Urothelium cell line (cell line): ENCODE measurements around the gene ARAP3.
"Not testable (repeated sequence)": the region's sequence is repeated elsewhere in the genome, so short reads cannot be mapped to it uniquely, and the experiment has no call there.

ENCODE experiments used
- DNase-seq: peaks from one replicate; pipeline ENCODE4 v3.0.0; 2011; ENCODE audit warnings: low spot score, mixed read lengths
- FAIRE-seq: peaks from 2 replicates; lab custom pipeline; 2011; peaks lifted over from hg19 to GRCh38; lab: Jason Lieb, UNC

The ARAP3 gene, protein sequence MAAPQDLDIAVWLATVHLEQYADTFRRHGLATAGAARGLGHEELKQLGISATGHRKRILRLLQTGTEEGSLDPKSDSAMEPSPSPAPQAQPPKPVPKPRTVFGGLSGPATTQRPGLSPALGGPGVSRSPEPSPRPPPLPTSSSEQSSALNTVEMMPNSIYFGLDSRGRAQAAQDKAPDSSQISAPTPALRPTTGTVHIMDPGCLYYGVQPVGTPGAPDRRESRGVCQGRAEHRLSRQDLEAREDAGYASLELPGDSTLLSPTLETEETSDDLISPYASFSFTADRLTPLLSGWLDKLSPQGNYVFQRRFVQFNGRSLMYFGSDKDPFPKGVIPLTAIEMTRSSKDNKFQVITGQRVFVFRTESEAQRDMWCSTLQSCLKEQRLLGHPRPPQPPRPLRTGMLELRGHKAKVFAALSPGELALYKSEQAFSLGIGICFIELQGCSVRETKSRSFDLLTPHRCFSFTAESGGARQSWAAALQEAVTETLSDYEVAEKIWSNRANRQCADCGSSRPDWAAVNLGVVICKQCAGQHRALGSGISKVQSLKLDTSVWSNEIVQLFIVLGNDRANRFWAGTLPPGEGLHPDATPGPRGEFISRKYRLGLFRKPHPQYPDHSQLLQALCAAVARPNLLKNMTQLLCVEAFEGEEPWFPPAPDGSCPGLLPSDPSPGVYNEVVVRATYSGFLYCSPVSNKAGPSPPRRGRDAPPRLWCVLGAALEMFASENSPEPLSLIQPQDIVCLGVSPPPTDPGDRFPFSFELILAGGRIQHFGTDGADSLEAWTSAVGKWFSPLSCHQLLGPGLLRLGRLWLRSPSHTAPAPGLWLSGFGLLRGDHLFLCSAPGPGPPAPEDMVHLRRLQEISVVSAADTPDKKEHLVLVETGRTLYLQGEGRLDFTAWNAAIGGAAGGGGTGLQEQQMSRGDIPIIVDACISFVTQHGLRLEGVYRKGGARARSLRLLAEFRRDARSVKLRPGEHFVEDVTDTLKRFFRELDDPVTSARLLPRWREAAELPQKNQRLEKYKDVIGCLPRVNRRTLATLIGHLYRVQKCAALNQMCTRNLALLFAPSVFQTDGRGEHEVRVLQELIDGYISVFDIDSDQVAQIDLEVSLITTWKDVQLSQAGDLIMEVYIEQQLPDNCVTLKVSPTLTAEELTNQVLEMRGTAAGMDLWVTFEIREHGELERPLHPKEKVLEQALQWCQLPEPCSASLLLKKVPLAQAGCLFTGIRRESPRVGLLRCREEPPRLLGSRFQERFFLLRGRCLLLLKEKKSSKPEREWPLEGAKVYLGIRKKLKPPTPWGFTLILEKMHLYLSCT (N-terminal part only)

GRCh38 chr5:141681695-141682641, at the start of gene ARAP3:
ARAP3 (minus strand) TSS chr5:141682230; CDS start chr5:141680486, 1,744 bp downstream.
- peak; percentile 75 for FAIRE-seq
- peak; percentile 85 for DNase-seq

- FAIRE-seq (no peak), DNase-seq (no peak)
These were observed 47.5 kb upstream of the ARAP3 start for GRCh38 chr5:141729387-141730006.

- FAIRE-seq = no peak
- no peak for DNase-seq
These were observed 43.9 kb upstream of the ARAP3 start for GRCh38 chr5:141725891-141726290.

DNA sequence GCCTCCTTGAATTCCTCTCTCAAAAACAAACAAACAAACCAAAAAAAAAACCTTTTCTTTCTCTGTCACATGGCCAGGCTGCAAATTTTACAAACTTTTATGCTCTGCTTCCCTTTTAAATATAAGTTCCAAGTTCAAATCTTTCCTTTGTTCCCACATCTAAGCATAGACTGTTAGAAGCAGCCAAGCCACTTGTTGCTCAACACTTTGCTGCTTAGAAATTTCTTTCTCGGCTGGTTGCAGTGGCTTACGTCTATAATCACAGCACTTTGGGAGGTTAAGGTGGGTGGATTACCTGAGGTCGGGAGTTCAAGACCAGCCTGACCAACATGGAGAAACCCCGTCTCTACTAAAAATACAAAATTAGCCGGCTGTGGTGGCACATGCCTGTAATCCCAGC, 43.1 kb upstream of the ARAP3 start:
- not testable (repeated sequence) for FAIRE-seq

GRCh38 chr5:141722266-141722665, 40.2 kb upstream of the ARAP3 start:
- DNase-seq (no peak), FAIRE-seq (no peak)

More for the DNA sequence above, 43.1 kb upstream of the ARAP3 start:
- not testable (repeated sequence) for DNase-seq

DNA sequence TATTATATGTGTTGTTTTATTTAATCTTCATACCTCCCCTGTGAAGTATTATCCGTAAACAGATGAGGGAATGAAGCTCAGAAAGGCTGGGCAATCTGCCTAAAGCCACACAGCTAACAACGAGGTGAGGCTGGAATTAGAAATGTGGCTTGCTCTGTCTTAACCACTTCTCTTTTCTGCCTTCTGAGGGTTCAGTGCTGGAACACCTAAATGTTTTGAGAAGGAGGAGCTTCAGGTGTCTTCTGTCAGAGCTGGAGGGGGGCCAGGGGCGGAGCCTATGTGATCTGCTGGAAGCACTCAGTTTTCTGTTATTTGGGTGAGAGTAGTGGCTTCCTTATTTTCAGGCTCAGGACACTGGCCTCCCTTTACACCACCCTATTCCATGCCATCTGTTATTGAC, 35.0 kb upstream of the ARAP3 start:
- no peak for FAIRE-seq

DNA sequence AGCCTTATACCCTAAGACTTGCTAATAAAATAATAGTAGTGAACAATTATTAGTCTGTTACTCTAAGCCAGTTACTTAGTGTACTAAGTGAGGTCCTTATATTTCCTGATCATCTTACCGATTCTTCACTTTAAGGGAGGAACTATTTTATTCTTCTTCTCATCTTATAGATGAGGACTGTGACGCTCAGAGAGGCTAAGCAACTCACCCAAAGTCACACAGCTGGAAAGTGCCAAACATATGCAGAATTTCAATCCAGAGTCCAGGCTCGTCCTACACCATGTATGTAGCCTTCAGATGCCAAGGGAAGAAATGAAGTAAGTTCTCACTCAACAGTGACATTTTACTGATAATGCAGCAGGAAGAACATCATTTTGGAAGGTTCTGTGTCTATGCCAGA, 34.4 kb upstream of the ARAP3 start:
- FAIRE-seq (no peak), DNase-seq (no peak)

More for the DNA sequence above, 35.0 kb upstream of the ARAP3 start:
- no peak for DNase-seq

DNA sequence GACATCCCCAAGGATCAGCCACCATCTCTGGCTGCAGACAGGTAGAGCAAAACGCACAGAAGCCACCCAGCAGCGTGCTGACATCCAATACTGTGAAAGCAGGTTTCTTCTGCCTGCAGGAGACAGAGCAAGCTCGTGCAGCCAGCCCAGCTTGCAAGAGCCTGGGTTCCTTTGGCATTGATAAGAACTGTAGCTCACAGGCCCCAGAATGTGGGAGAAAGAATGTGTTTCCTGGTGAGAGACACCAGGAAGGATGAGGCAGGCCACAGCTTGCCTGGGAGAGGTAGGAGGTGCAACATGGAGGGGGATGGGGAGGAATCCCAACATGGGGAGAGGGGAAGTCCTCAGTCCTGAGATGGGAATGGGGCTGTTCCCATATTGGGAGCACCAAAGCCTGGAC, 34.0 kb upstream of the ARAP3 start:
- FAIRE-seq = no peak
- no peak for DNase-seq

- DNase-seq = no peak
These were observed 33.4 kb upstream of the ARAP3 start for GRCh38 chr5:141715346-141715905.

GRCh38 chr5:141714542-141715310, 32.7 kb upstream of the ARAP3 start:
- DNase-seq (no peak), FAIRE-seq (no peak)

More at GRCh38 chr5:141715346-141715905, 33.4 kb upstream of the ARAP3 start:
- no peak for FAIRE-seq

DNA sequence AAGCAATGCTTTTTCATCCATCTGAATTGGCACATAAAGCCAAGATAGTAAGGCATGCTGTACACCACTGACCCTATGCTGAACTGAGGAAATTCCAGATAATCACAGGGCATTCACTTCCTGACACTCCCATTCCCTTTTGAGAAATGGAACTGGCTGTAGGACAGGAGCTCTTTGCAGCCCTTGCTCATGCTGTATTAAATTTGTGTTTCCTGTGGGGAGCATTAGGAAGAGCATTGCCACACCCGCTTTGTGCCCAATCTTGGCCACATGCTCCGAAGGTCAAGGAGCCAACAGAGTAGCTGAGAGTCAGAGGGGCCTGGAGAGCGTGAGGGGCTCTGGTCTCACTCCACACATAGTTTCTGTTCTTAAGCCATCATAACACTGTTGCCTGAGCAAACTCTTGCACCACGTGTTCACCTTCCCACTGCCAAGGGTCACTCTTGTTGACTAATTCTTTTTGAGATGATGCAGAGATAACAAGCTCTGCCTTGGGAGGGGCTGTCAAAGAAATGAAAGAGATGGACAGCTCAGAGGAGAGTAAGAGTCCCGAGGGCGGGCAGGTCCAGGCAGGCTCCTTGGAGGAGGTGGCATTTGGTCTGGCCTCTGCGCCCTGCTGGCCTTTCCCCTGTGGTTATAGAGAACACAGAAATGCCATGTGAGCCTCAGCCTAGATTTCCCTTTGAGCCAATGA, 31.7 kb upstream of the ARAP3 start:
- FAIRE-seq = no peak

GRCh38 chr5:141711687-141712086, 29.7 kb upstream of the ARAP3 start:
- DNase-seq (no peak), FAIRE-seq (no peak)

More for the DNA sequence above, 31.7 kb upstream of the ARAP3 start:
- DNase-seq = no peak

DNA sequence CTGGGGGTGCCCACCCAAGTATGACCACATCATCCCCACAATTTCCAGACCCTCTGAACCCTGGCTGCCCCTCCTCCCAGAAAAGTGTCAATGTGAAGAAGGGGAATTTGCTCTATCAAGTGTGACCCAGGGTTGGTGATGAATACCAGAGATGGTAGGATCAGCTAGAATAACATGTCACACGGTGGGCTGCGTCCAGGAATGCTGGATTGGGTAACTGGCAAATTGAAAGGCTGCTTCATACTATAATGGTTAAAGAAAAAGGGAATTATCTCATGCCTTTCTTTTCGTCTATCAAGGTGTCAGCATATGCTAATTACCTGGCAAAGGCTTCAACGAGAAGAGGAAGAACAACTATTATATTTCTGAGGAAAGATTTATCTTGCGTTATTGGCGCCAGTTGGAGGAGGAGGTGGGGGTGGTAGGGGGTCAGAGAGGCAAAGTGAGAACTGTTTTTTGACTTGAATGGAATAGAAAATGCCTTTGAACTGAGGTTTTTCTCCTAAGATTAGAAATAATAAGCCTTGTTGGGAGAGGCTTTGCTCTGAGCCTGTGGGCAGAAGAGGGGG, 27.8 kb upstream of the ARAP3 start:
- DNase-seq (no peak), FAIRE-seq (no peak)

DNA sequence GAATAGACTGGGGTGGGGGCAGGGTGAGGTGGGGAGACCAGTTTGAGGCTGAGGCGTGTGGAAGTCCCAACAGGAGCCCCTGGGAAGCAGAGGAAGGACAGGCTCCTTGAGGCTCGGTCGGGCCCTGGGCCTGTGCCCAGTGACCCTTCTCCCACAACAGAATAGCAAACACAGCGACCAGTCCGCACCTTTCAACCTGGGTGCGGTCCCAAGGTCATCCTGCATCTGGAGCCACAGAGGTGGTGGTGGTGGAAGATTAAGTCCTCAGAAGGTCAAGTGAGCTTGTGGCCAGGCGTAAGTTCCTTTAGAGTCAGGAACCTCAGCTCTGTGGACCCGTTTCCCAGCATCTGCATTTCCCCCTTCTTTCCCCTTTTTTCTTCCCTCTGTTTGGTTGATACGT, 26.0 kb upstream of the ARAP3 start:
- DNase-seq (no peak), FAIRE-seq (no peak)

GRCh38 chr5:141707510-141707909, 25.5 kb upstream of the ARAP3 start:
- FAIRE-seq = no peak
- no peak for DNase-seq

DNA sequence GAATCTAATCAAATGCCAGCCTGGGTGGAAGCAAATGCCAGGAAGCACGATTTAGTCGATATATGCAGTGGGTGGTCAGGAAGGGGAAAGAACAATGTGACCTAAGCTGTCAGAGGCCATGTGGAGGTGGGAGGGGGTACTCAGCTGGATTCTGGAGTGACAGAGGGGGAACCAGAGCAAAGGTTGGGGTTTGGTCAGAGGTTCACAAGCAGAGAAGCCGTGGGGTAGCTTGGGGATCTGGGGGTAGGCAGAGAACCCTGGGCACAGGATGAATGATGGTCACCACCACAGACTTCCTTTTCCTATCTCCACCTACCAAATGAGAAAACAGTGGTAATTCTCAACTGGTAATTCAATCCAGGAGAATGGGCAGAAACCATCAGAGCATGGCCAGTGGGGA, 24.1 kb upstream of the ARAP3 start:
- DNase-seq = no peak
- FAIRE-seq = no peak

- DNase-seq (no peak), FAIRE-seq (no peak)
These were observed 23.4 kb upstream of the ARAP3 start for GRCh38 chr5:141705469-141705868.
